Choroid plexus epithelial cell (primary cell): ENCODE data around the gene NCOA3.

ENCODE experiments used
- DNase-seq: peaks from one replicate; pipeline ENCODE4 v3.0.0-alpha.2; 2010; ENCODE audit warnings: low read depth
- H3K4me3 ChIP-seq: 2 replicates; pipeline ENCODE4 v1.5.1; 2011; ENCODE audit warnings: low read depth, mild to moderate bottlenecking, control low read depth, low read length, moderate library complexity
- CTCF ChIP-seq: conservative IDR thresholded peaks from 2 replicates; pipeline ENCODE4 v1.5.1; 2011; ENCODE audit warnings: low read depth, mild to moderate bottlenecking, control low read depth, inconsistent platforms, low read length, moderate library complexity

The NCOA3 gene

GRCh38 chr20:47532002-47532401 is 30.3 kb downstream of the NCOA3 start:
- DNase-seq, result no peak
- no peak for TF ChIP-seq CTCF
- no peak overlapping the region for H3K4me3 ChIP-seq

- DNase-seq, result no peak
- TF ChIP-seq CTCF, result no peak
- H3K4me3 ChIP-seq, result no peak overlapping the region
These were observed 31.9 kb downstream of the NCOA3 start for GRCh38 chr20:47533518-47534062.

GRCh38 chr20:47534405-47534804 is 32.7 kb downstream of the NCOA3 start:
- H3K4me3 ChIP-seq, result no peak overlapping the region
- TF ChIP-seq CTCF, result no peak
- no peak for DNase-seq

GRCh38 chr20:47535088-47535487 is 33.4 kb downstream of the NCOA3 start:
- TF ChIP-seq CTCF, result peak; percentile 36
- DNase-seq, result no peak
- no peak overlapping the region for H3K4me3 ChIP-seq

GRCh38 chr20:47535994-47536393 is 34.3 kb downstream of the NCOA3 start:
- TF ChIP-seq CTCF, result no peak
- H3K4me3 ChIP-seq, result no peak overlapping the region
- no peak for DNase-seq

- TF ChIP-seq CTCF, result no peak
- H3K4me3 ChIP-seq, result no peak overlapping the region
- DNase-seq, result peak; percentile 59
These were observed 39.0 kb downstream of the NCOA3 start for GRCh38 chr20:47540443-47541354.

GRCh38 chr20:47541355-47541922 is 39.8 kb downstream of the NCOA3 start:
- H3K4me3 ChIP-seq, result no peak overlapping the region
- DNase-seq, result no peak
- TF ChIP-seq CTCF, result no peak
